Activated naive CD4-positive, alpha-beta T cell treated with anti-CD3 and anti-CD28 coated beads, Interleukin-2, amount 10 ng/mL, durations not matched to agents 7 days and 5 days (primary cell): ENCODE results near the gene GNAT1.

Experiments used
- CTCF ChIA-PET: fragments of 350-600 bp; sonication (Branson Sonifier 250); formaldehyde crosslinking; loops from one replicate; lab custom pipeline; 2021; ENCODE audit warnings: antibody characterized with exemption; lab: Charles Lee
- DNase-seq: peaks from one replicate; pipeline ENCODE4 v3.0.0-alpha.2; 2020
- H3K27ac Mint-ChIP-seq: one replicate; pipeline ENCODE4 v1.8.0; 2021; ENCODE audit warnings: mild to moderate bottlenecking, moderate library complexity, mixed read lengths
- H3K27me3 Mint-ChIP-seq: one replicate; pipeline ENCODE4 v1.8.0; 2021; ENCODE audit warnings: mild to moderate bottlenecking, mixed read lengths
- H3K36me3 Mint-ChIP-seq: one replicate; pipeline ENCODE4 v1.8.0; 2021; ENCODE audit warnings: mixed read lengths
- H3K4me1 Mint-ChIP-seq: one replicate; pipeline ENCODE4 v1.8.0; 2021; ENCODE audit warnings: mixed read lengths
- H3K4me3 Mint-ChIP-seq: one replicate; pipeline ENCODE4 v1.8.0; 2021; ENCODE audit warnings: mild to moderate bottlenecking, moderate library complexity, mixed read lengths
- H3K9me3 Mint-ChIP-seq: one replicate; pipeline ENCODE4 v1.8.0; 2021; ENCODE audit warnings: mixed read lengths

GNAT1 gene

GRCh38 chr3:50179710-50180109, 11.7 kb upstream of the GNAT1 start:
- H3K27ac Mint-ChIP-seq: no peak overlapping the region
- peaks cover 7% of the 10 kb centered on the region for H3K27me3 Mint-ChIP-seq
- H3K36me3 Mint-ChIP-seq: no peaks in the 10 kb centered on the region
- H3K4me3 Mint-ChIP-seq: no peak overlapping the region
- CTCF ChIA-PET: interaction anchor here (1.0 to 1.7 kb wide), 3 partner anchors 9 to 57 kb away, joined by 3 read pairs; no protein-coding TSS in a partner anchor
- no peak for DNase-seq
- H3K9me3 Mint-ChIP-seq: no peaks in the 10 kb centered on the region
- H3K4me1 Mint-ChIP-seq: no peaks in the 10 kb centered on the region

GRCh38 chr3:50181985-50182384, 9.4 kb upstream of the GNAT1 start:
- Mint-ChIP-seq H3K36me3 (no peaks in the 10 kb centered on the region), H3K4me1 (no peaks in the 10 kb centered on the region), H3K27ac (no peak overlapping the region), H3K27me3 (peaks cover 7% of the 10 kb centered on the region), H3K9me3 (no peaks in the 10 kb centered on the region), H3K4me3 (no peak overlapping the region)
- CTCF ChIA-PET: interaction anchor here (0.6 to 1.7 kb wide), 8 partner anchors 10 to 194 kb away, joined by 3 to 4 read pairs (median 3); partner anchors contain the start of gene GNAT1
- DNase-seq: no peak

- no peaks in the 10 kb centered on the region for H3K4me1 Mint-ChIP-seq
- no peak overlapping the region for H3K27ac Mint-ChIP-seq
These were observed 8.8 kb upstream of the GNAT1 start for GRCh38 chr3:50182533-50183099.

GRCh38 chr3:50183755-50184154, 7.7 kb upstream of the GNAT1 start:
- Mint-ChIP-seq H3K27ac (no peak overlapping the region), H3K4me1 (no peaks in the 10 kb centered on the region), H3K9me3 (no peaks in the 10 kb centered on the region), H3K4me3 (no peak overlapping the region), H3K27me3 (peaks cover 7% of the 10 kb centered on the region), H3K36me3 (no peaks in the 10 kb centered on the region)
- CTCF ChIA-PET: interaction anchor here (2.0 kb wide), 1 partner anchor 11 kb away, joined by 6 read pairs; no protein-coding TSS in a partner anchor
- DNase-seq: no peak

More at GRCh38 chr3:50182533-50183099, 8.8 kb upstream of the GNAT1 start:
- CTCF ChIA-PET: interaction anchor here (1.3 to 2.0 kb wide), 5 partner anchors 9 to 62 kb away, joined by 3 to 6 read pairs (median 4); partner anchors contain the start of gene GNAT1
- Mint-ChIP-seq H3K9me3 (no peaks in the 10 kb centered on the region), H3K4me3 (no peak overlapping the region), H3K36me3 (no peaks in the 10 kb centered on the region), H3K27me3 (peaks cover 7% of the 10 kb centered on the region)
- DNase-seq: no peak

GRCh38 chr3:50184242-50184978, 7.0 kb upstream of the GNAT1 start:
- Mint-ChIP-seq H3K27me3 (peaks cover 10% of the 10 kb centered on the region), H3K4me3 (no peak overlapping the region), H3K9me3 (no peaks in the 10 kb centered on the region), H3K36me3 (no peaks in the 10 kb centered on the region), H3K4me1 (no peaks in the 10 kb centered on the region), H3K27ac (no peak overlapping the region)
- CTCF ChIA-PET: interaction anchor here (2.0 kb wide), 1 partner anchor 11 kb away, joined by 6 read pairs; no protein-coding TSS in a partner anchor
- no peak for DNase-seq

- Mint-ChIP-seq H3K27me3 (peaks cover 15% of the 10 kb centered on the region), H3K27ac (no peak overlapping the region), H3K4me1 (no peaks in the 10 kb centered on the region), H3K9me3 (no peaks in the 10 kb centered on the region), H3K4me3 (no peak overlapping the region), H3K36me3 (no peaks in the 10 kb centered on the region)
- DNase-seq: no peak
- CTCF ChIA-PET: no interaction called here
These were observed 6.2 kb upstream of the GNAT1 start for GRCh38 chr3:50185230-50185629.

- Mint-ChIP-seq H3K4me1 (no peaks in the 10 kb centered on the region), H3K27me3 (peaks cover 18% of the 10 kb centered on the region)
- DNase-seq: no peak
These were observed 5.3 kb upstream of the GNAT1 start for GRCh38 chr3:50186096-50186495.

GRCh38 chr3:50187750-50188149, 3.7 kb upstream of the GNAT1 start:
- CTCF ChIA-PET: interaction anchor here (3.4 kb wide), 1 partner anchor 66 kb away, joined by 30 read pairs; no protein-coding TSS in a partner anchor
- peaks cover 33% of the 10 kb centered on the region for H3K27me3 Mint-ChIP-seq
- no peak for DNase-seq
- H3K4me3 Mint-ChIP-seq: no peak overlapping the region
- H3K4me1 Mint-ChIP-seq: peaks cover 2% of the 10 kb centered on the region
- no peak overlapping the region for H3K27ac Mint-ChIP-seq
- no peaks in the 10 kb centered on the region for H3K9me3 Mint-ChIP-seq
- H3K36me3 Mint-ChIP-seq: no peaks in the 10 kb centered on the region

More at GRCh38 chr3:50186096-50186495, 5.3 kb upstream of the GNAT1 start:
- CTCF ChIA-PET: no interaction called here
- Mint-ChIP-seq H3K4me3 (no peak overlapping the region), H3K36me3 (no peaks in the 10 kb centered on the region), H3K9me3 (no peaks in the 10 kb centered on the region), H3K27ac (no peak overlapping the region)

GRCh38 chr3:50189274-50189673, 2.1 kb upstream of the GNAT1 start:
- H3K9me3 Mint-ChIP-seq: no peaks in the 10 kb centered on the region
- no peak overlapping the region for H3K27ac Mint-ChIP-seq
- CTCF ChIA-PET: interaction anchor here (1.2 to 3.4 kb wide), 4 partner anchors 10 to 68 kb away, joined by 3 to 30 read pairs (median 4); no protein-coding TSS in a partner anchor
- peaks cover 40% of the 10 kb centered on the region for H3K27me3 Mint-ChIP-seq
- no peaks in the 10 kb centered on the region for H3K36me3 Mint-ChIP-seq
- peak; percentile 69 for DNase-seq
- no peak overlapping the region for H3K4me3 Mint-ChIP-seq
- H3K4me1 Mint-ChIP-seq: peaks cover 7% of the 10 kb centered on the region

- peaks cover 48% of the 10 kb centered on the region for H3K27me3 Mint-ChIP-seq
- DNase-seq: no peak
- H3K36me3 Mint-ChIP-seq: no peaks in the 10 kb centered on the region
- no peak overlapping the region for H3K4me3 Mint-ChIP-seq
- CTCF ChIA-PET: interaction anchor here (1.3 to 3.4 kb wide), 4 partner anchors 26 to 85 kb away, joined by 3 to 30 read pairs (median 10); no protein-coding TSS in a partner anchor
- H3K27ac Mint-ChIP-seq: no peak overlapping the region
- H3K9me3 Mint-ChIP-seq: no peaks in the 10 kb centered on the region
- H3K4me1 Mint-ChIP-seq: peaks cover 13% of the 10 kb centered on the region
These were observed 1.4 kb upstream of the GNAT1 start for GRCh38 chr3:50189989-50190388.

- Mint-ChIP-seq H3K27ac (no peak overlapping the region), H3K36me3 (no peaks in the 10 kb centered on the region), H3K4me1 (peaks cover 13% of the 10 kb centered on the region), H3K27me3 (peaks cover 66% of the 10 kb centered on the region), H3K9me3 (no peaks in the 10 kb centered on the region), H3K4me3 (no peak overlapping the region)
- CTCF ChIA-PET: interaction anchor here (0.7 to 6.7 kb wide), 11 partner anchors 10 to 91 kb away, joined by 3 to 202 read pairs (median 6); partner anchors contain the start of gene SLC38A3
- no peak for DNase-seq
These were observed 714 bp downstream of the GNAT1 start for GRCh38 chr3:50192124-50192523.

GRCh38 chr3:50192689-50193141, 1.3 kb downstream of the GNAT1 start:
- no peaks in the 10 kb centered on the region for H3K36me3 Mint-ChIP-seq
- DNase-seq: peak; percentile 90
- peak overlapping the region; percentile 65 for H3K27ac Mint-ChIP-seq
- CTCF ChIA-PET: interaction anchor here (0.7 to 6.7 kb wide), 12 partner anchors 11 to 90 kb away, joined by 3 to 202 read pairs (median 8); partner anchors contain the start of gene SLC38A3
- no peaks in the 10 kb centered on the region for H3K9me3 Mint-ChIP-seq
- peaks cover 13% of the 10 kb centered on the region for H3K4me1 Mint-ChIP-seq
- no peak overlapping the region for H3K4me3 Mint-ChIP-seq
- H3K27me3 Mint-ChIP-seq: peaks cover 68% of the 10 kb centered on the region

- DNase-seq: peak; percentile 28
- CTCF ChIA-PET: interaction anchor here (0.8 to 6.7 kb wide), 7 partner anchors 11 to 85 kb away, joined by 3 to 202 read pairs (median 22); partner anchors contain the start of genes LSMEM2 and SLC38A3
- Mint-ChIP-seq H3K27ac (no peak overlapping the region), H3K27me3 (peaks cover 74% of the 10 kb centered on the region), H3K9me3 (no peaks in the 10 kb centered on the region), H3K4me1 (peaks cover 13% of the 10 kb centered on the region), H3K36me3 (no peaks in the 10 kb centered on the region), H3K4me3 (no peak overlapping the region)
These were observed 1.9 kb downstream of the GNAT1 start for GRCh38 chr3:50193286-50193685.

GRCh38 chr3:50193746-50194127, 2.3 kb downstream of the GNAT1 start:
- DNase-seq: no peak
- Mint-ChIP-seq H3K36me3 (no peaks in the 10 kb centered on the region), H3K4me3 (no peak overlapping the region)

More at GRCh38 chr3:50193746-50194127, 2.3 kb downstream of the GNAT1 start:
- CTCF ChIA-PET: interaction anchor here (0.8 to 6.7 kb wide), 10 partner anchors 10 to 91 kb away, joined by 3 to 202 read pairs (median 10); partner anchors contain the start of genes LSMEM2 and SLC38A3
- peaks cover 78% of the 10 kb centered on the region for H3K27me3 Mint-ChIP-seq
- H3K9me3 Mint-ChIP-seq: no peaks in the 10 kb centered on the region
- H3K4me1 Mint-ChIP-seq: peaks cover 13% of the 10 kb centered on the region
- H3K27ac Mint-ChIP-seq: no peak overlapping the region
